H9 (cell line): ENCODE measurements around the gene GPR176. TPM values are rescaled to one million over a fixed set of nuclear protein-coding genes. Genes with fewer than 3 reads are reported as not detected.

Experiments used
- DNase-seq: peaks from one replicate; pipeline ENCODE4 v3.0.0-alpha.2; 2017
- H2AFZ ChIP-seq: one replicate; pipeline ENCODE4 v1.6.1; 2013; ENCODE audit warnings: mild to moderate bottlenecking, low read length, control low read depth, moderate library complexity
- H2AK5ac ChIP-seq: 2 replicates; pipeline ENCODE4 v1.6.1; 2013; ENCODE audit warnings: low read length, control low read depth, mixed read lengths; ENCODE audit not compliant: insufficient read length
- H2BK120ac ChIP-seq: one replicate; pipeline ENCODE4 v1.6.1; 2013; ENCODE audit warnings: low read depth, mild to moderate bottlenecking, low read length, control low read depth, inconsistent platforms; ENCODE audit not compliant: poor library complexity, severe bottlenecking
- H2BK12ac ChIP-seq: 2 replicates; pipeline ENCODE4 v1.6.1; 2013; ENCODE audit warnings: low read length, control low read depth, mixed read lengths, low read depth; ENCODE audit not compliant: insufficient read length
- H2BK15ac ChIP-seq: 2 replicates; pipeline ENCODE4 v1.6.1; 2013; ENCODE audit warnings: low read depth, low read length, control low read depth
- H2BK20ac ChIP-seq: one replicate; pipeline ENCODE4 v1.6.1; 2013; ENCODE audit warnings: low read depth, mild to moderate bottlenecking, low read length, control low read depth, inconsistent platforms; ENCODE audit not compliant: poor library complexity, severe bottlenecking
- H2BK5ac ChIP-seq: 2 replicates; pipeline ENCODE4 v1.6.1; 2013; ENCODE audit warnings: low read length, control low read depth, mixed read lengths; ENCODE audit not compliant: insufficient read length
- H3K14ac ChIP-seq: 2 replicates; pipeline ENCODE4 v1.6.1; 2013; ENCODE audit warnings: low read length, control low read depth; ENCODE audit not compliant: insufficient read depth
- H3K18ac ChIP-seq: 2 replicates; pipeline ENCODE4 v1.6.1; 2013; ENCODE audit warnings: low read depth, mild to moderate bottlenecking, mixed read lengths, low read length, control low read depth; ENCODE audit not compliant: insufficient read length
- H3K23ac ChIP-seq: 2 replicates; pipeline ENCODE4 v1.6.1; 2013; ENCODE audit warnings: low read length, control low read depth, mixed read lengths, low read depth; ENCODE audit not compliant: insufficient read length
- H3K23me2 ChIP-seq: 2 replicates; pipeline ENCODE4 v1.6.1; 2013; ENCODE audit warnings: low read depth, mild to moderate bottlenecking, mixed read lengths, low read length, control low read depth; ENCODE audit not compliant: insufficient read length, poor library complexity, severe bottlenecking
- H3K27ac ChIP-seq: 2 replicates; pipeline ENCODE4 v1.5.1; 2013; ENCODE audit warnings: low read length, control low read depth, mixed read lengths, low read depth; ENCODE audit not compliant: insufficient read length
- H3K27me3 ChIP-seq: 2 replicates; pipeline ENCODE4 v1.6.1; 2013; ENCODE audit warnings: low read length, control low read depth, inconsistent platforms; ENCODE audit not compliant: insufficient read depth
- H3K4ac ChIP-seq: 2 replicates; pipeline ENCODE4 v1.6.1; 2013; ENCODE audit warnings: low read depth, mild to moderate bottlenecking, control low read depth, inconsistent platforms, low read length, moderate library complexity
- H3K4me1 ChIP-seq: 2 replicates; pipeline ENCODE4 v1.6.1; 2013; ENCODE audit warnings: low read length, control low read depth, inconsistent platforms; ENCODE audit not compliant: insufficient read depth
- H3K4me2 ChIP-seq: 2 replicates; pipeline ENCODE4 v1.6.1; 2013; ENCODE audit warnings: low read length, control low read depth, mixed read lengths; ENCODE audit not compliant: insufficient read length, insufficient read depth
- H3K56ac ChIP-seq: 2 replicates; pipeline ENCODE4 v1.6.1; 2013; ENCODE audit warnings: low read depth, mild to moderate bottlenecking, mixed read lengths, low read length, control low read depth; ENCODE audit not compliant: insufficient read length
- H3K79me1 ChIP-seq: 2 replicates; pipeline ENCODE4 v1.6.1; 2013; ENCODE audit warnings: low read depth, mild to moderate bottlenecking, moderate library complexity, low read length, control low read depth, inconsistent platforms; ENCODE audit not compliant: insufficient read depth, poor library complexity, severe bottlenecking
- H3K79me2 ChIP-seq: 2 replicates; pipeline ENCODE4 v1.6.1; 2013; ENCODE audit warnings: low read length, control low read depth, inconsistent platforms; ENCODE audit not compliant: insufficient read depth
- H3K9ac ChIP-seq: 2 replicates; pipeline ENCODE4 v1.6.1; 2013; ENCODE audit warnings: low read length, control low read depth, mixed read lengths; ENCODE audit not compliant: insufficient read length; ENCODE audit errors: extremely low read depth
- H3K9me3 ChIP-seq: one replicate; pipeline ENCODE4 v1.6.1; 2013; ENCODE audit warnings: low read depth, low read length, inconsistent platforms; ENCODE audit not compliant: control insufficient read depth
- H3T11ph ChIP-seq: one replicate; pipeline ENCODE4 v1.6.1; 2013; ENCODE audit warnings: mild to moderate bottlenecking, low read length, control low read depth, inconsistent platforms
- H4K20me1 ChIP-seq: one replicate; pipeline ENCODE4 v1.6.1; 2013; ENCODE audit not compliant: control insufficient read depth, insufficient read length, insufficient read depth
- H4K5ac ChIP-seq: 2 replicates; pipeline ENCODE4 v1.6.1; 2013; ENCODE audit warnings: low read depth, mild to moderate bottlenecking, mixed read lengths, low read length, control low read depth; ENCODE audit not compliant: insufficient read length
- H4K8ac ChIP-seq: replicated peaks from 2 replicates; pipeline ENCODE4 v1.6.1; 2013; ENCODE audit warnings: low read length, control low read depth, mixed read lengths, low read depth; ENCODE audit not compliant: insufficient read length
- H4K91ac ChIP-seq: 2 replicates; pipeline ENCODE4 v1.6.1; 2013; ENCODE audit warnings: low read depth, mild to moderate bottlenecking, moderate library complexity, mixed read lengths, low read length, control low read depth; ENCODE audit not compliant: insufficient read length
- H3K27ac Mint-ChIP-seq, 3 experiments: 2 replicates in 2 of 3; 3 replicates in 1 of 3; pipeline ENCODE4 v1.8.0; 2020 to 2021; ENCODE audit warnings: mixed read lengths in 3 of 3, mild to moderate bottlenecking in 1 of 3, moderate library complexity in 1 of 3
- H3K27me3 Mint-ChIP-seq: 2 replicates; pipeline ENCODE4 v1.8.0; 2021; ENCODE audit warnings: low read depth, mild to moderate bottlenecking, moderate library complexity, mixed read lengths
- H3K36me3 Mint-ChIP-seq, 3 experiments: 2 replicates in 2 of 3; 3 replicates in 1 of 3; pipeline ENCODE4 v1.8.0; 2020 to 2021; ENCODE audit warnings: low read depth in 3 of 3, mixed read lengths in 3 of 3; ENCODE audit not compliant: insufficient read depth in 1 of 3
- H3K4me1 Mint-ChIP-seq, 2 experiments: 2 replicates each; pipeline ENCODE4 v1.8.0; 2020; ENCODE audit warnings: mixed read lengths in 2 of 2
- H3K4me3 Mint-ChIP-seq, 2 experiments: 2 replicates in 1 of 2; 3 replicates in 1 of 2; pipeline ENCODE4 v1.8.0; 2020 to 2021; ENCODE audit warnings: mild to moderate bottlenecking in 2 of 2, mixed read lengths in 2 of 2, moderate library complexity in 1 of 2
- H3K9me3 Mint-ChIP-seq, 2 experiments: 2 replicates in 1 of 2; 3 replicates in 1 of 2; pipeline ENCODE4 v1.8.0; 2020; ENCODE audit warnings: mild to moderate bottlenecking in 2 of 2, mixed read lengths in 2 of 2, moderate library complexity in 1 of 2
- CTCF ChIP-seq: fragments of 200-600 bp; sonication (generic); conservative IDR thresholded peaks from 3 replicates; pipeline ENCODE4 v1.8.0; 2021; ENCODE audit warnings: antibody characterized with exemption, mild to moderate bottlenecking
- WGBS: extraction: QIAGEN DNeasy Blood & Tissue Kit; methylation state at CpG from one replicate; pipeline ENCODE4 v1.1.7; 2013; ENCODE audit warnings: missing lambda C conversion rate, low lambda C conversion rate, mixed read lengths; ENCODE audit not compliant: insufficient read length; ENCODE audit errors: extremely low coverage; 5-methylcytosine and 5-hydroxymethylcytosine counted together
- total RNA-seq: library from RNA; stranded (reverse); gene quantifications from 2 replicates; pipeline ENCODE4 v1.2.1, GENCODE V29; 2021

The GPR176 gene
- total RNA-seq, 1 experiment from 2014 or later = 132 TPM

- Histone ChIP-seq H4K8ac (no peak overlapping the region), H3K23ac (no peak overlapping the region), H3K56ac (no peak overlapping the region), H3K9me3 (no peaks in the 10 kb centered on the region), H3K4me1 (no peaks in the 10 kb centered on the region; the same call in 1 of the 2 replicates), H4K5ac (no peak overlapping the region), H2AFZ (no peak overlapping the region), H3K27me3 (no peaks in the 10 kb centered on the region), H3K18ac (no peak overlapping the region), H2BK20ac (no peak overlapping the region), H3K23me2 (peaks cover 2% of the 10 kb centered on the region), H2BK5ac (no peak overlapping the region), H3K4ac (no peak overlapping the region), H2BK120ac (no peak overlapping the region), H3K79me1 (no peaks in the 10 kb centered on the region), H4K91ac (no peak overlapping the region), H3K4me2 (no peak overlapping the region), H3K79me2 (no peaks in the 10 kb centered on the region), H3K27ac (no peak overlapping the region), H3T11ph (no peak overlapping the region), H2BK15ac (no peak overlapping the region), H2AK5ac (no peak overlapping the region), H3K14ac (no peak overlapping the region), H2BK12ac (no peak overlapping the region), H4K20me1 (no peaks in the 10 kb centered on the region), H3K9ac (no peak overlapping the region)
- WGBS = no CpG with 5 or more reads among the region's 3 CpGs
- TF ChIP-seq CTCF = no peak
- H3K27ac Mint-ChIP-seq = no peak overlapping the region
- H3K4me3 Mint-ChIP-seq = no peak overlapping the region
- no peaks in the 10 kb centered on the region for H3K27me3 Mint-ChIP-seq
- H3K9me3 Mint-ChIP-seq = no peaks in the 10 kb centered on the region; a peak in 2 of 5 replicates
- peaks cover 16 to 27% of the 10 kb centered on the region in 2 experiments for H3K4me1 Mint-ChIP-seq
- DNase-seq = no peak
- H3K36me3 Mint-ChIP-seq = peaks cover 0 to 2% (median 0%) of the 10 kb centered on the region in 3 experiments; a peak in 2 of 7 replicates
Measured at GRCh38 chr15:39778021-39778420, 142.0 kb downstream of the GPR176 start.
